ENCODE results near the gene IL4I1. TPM values are rescaled to one million over a fixed set of nuclear protein-coding genes. Genes with fewer than 3 reads are reported as not detected.

Gene IL4I1
- total RNA-seq, 1 donor from 2014 or later, result not detected

DNA sequence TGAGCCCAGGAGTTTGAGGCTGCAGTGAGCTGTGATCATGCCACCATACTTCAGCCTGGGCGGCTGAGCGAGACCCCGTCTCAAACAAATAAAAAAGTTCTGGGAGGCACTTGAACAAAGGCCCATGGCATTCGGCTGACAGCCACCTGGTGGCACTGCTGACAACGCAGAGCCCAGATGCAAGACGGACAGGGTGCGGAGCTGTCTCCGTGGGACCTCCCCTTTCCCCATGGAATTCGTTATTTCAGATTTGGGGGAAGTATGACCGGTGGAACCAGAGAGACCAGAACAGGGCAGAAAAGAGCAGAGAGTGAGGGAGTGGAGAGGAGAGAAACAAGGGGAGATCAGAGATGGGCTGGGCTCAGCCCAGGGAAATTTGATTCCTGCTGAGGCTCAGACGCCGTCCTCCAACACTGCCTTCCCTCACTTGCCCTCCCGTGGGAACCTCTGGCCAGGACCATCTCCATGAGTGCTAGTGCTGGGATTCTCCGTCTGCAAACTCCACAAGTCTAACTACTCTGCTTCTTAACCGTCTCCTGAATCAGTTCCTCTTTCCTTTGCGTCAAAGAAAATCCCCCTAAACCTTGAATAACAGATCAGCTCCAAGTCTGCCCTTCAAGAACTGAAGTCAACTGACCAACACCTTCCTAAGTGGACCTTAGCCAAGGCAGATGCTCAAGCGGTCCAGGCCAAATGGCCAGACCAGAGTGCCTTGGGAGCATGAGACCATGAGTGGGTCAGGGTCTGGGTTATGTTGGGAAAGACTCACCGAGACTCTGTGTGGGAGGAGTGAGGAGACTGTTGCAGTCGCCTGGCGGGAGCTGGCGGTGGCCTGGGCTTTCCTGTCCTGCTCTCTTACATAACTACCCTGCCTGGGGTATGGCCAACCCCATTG is 20.4 kb upstream of the IL4I1 start:
- Histone ChIP-seq H3K36me3 (peaks cover 0 to 7% of the 10 kb centered on the region in 2 donors), H3K4me3 (no peak overlapping the region), H3K27ac (no peak overlapping the region), H3K4me1 (no peaks in the 10 kb centered on the region), H3K9me3 (no peaks in the 10 kb centered on the region), H3K27me3 (no peaks in the 10 kb centered on the region)
- no peak for TF ChIP-seq POLR2AphosphoS5 (IDR thresholded peaks at IDR 0.05; ENCODE audit: insufficient read depth in 1 of 2, low read depth in 1 of 2)
- intact Hi-C loops (cut with DNase I), result no loop called here
- no peak for DNase-seq (ENCODE audit: extremely low spot score in 2 of 2)

DNA sequence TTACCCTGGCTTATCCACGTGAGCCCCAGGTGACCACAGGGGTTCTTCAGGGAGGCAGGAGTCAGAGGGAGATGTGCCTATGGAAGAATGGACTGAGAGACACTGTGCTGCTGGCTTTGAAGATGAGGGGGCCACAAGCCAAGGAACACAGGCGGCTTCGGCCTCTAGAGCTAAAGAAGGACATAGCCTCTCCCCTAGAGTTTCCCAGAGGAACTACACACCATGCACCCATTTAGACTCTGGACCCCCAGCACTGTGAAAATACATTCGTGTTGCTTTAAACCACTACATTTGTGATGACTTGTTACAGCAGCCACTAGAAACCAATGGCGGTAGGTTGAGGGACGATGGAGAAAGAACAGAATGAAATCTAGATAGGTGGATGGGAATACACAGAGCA is 18.6 kb upstream of the IL4I1 start:
- H3K36me3 ChIP-seq, result no peaks in the 10 kb centered on the region
- H3K27ac ChIP-seq, result no peak overlapping the region
- H3K27me3 ChIP-seq, result no peaks in the 10 kb centered on the region
- no peaks in the 10 kb centered on the region for H3K4me1 ChIP-seq
- TF ChIP-seq, protein P1, sequence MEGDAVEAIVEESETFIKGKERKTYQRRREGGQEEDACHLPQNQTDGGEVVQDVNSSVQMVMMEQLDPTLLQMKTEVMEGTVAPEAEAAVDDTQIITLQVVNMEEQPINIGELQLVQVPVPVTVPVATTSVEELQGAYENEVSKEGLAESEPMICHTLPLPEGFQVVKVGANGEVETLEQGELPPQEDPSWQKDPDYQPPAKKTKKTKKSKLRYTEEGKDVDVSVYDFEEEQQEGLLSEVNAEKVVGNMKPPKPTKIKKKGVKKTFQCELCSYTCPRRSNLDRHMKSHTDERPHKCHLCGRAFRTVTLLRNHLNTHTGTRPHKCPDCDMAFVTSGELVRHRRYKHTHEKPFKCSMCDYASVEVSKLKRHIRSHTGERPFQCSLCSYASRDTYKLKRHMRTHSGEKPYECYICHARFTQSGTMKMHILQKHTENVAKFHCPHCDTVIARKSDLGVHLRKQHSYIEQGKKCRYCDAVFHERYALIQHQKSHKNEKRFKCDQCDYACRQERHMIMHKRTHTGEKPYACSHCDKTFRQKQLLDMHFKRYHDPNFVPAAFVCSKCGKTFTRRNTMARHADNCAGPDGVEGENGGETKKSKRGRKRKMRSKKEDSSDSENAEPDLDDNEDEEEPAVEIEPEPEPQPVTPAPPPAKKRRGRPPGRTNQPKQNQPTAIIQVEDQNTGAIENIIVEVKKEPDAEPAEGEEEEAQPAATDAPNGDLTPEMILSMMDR (IDR thresholded peaks at IDR 0.05), result no peak
- TF ChIP-seq POLR2AphosphoS5 (IDR thresholded peaks at IDR 0.05; ENCODE audit: insufficient read depth in 1 of 2, low read depth in 1 of 2) (no peak), POLR2A (IDR thresholded peaks at IDR 0.05) (no peak)
- no peak overlapping the region for H3K4me3 ChIP-seq
- intact Hi-C loops (cut with DNase I), result no loop called here
- no peak for DNase-seq (ENCODE audit: extremely low spot score in 2 of 2)
- no peaks in the 10 kb centered on the region for H3K9me3 ChIP-seq

DNA sequence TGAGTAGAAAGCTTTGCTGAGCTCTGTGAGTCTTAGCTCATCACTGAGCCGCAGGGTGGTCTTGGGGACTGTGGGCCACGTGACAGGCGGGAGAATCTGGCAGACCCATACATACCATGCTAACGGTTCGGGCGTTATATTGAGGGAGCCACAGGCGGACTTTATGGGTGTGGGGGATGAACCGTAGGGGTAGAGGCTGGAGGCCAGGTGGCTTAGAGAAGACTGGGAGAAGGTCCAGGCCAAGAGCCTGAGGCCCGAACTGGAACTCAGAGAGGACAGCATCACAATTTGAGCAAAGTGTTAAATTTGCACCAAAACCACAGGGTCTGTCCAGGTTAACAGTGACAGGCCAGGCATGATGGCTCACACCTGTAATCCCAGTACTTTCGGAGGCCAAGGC is 17.0 kb upstream of the IL4I1 start:
- Histone ChIP-seq H3K9me3 (no peaks in the 10 kb centered on the region), H3K4me1 (no peaks in the 10 kb centered on the region), H3K27me3 (no peaks in the 10 kb centered on the region), H3K4me3 (no peak overlapping the region), H3K27ac (no peak overlapping the region), H3K36me3 (peaks cover 0 to 8% of the 10 kb centered on the region in 2 donors)
- intact Hi-C loops (cut with DNase I), result no loop called here
- TF ChIP-seq POLR2A (IDR thresholded peaks at IDR 0.05), result no peak
- TF ChIP-seq, protein P1 (IDR thresholded peaks at IDR 0.05), result no peak
- TF ChIP-seq POLR2AphosphoS5 (IDR thresholded peaks at IDR 0.05; ENCODE audit: insufficient read depth in 1 of 2, low read depth in 1 of 2), result no peak
- no peak for DNase-seq (ENCODE audit: extremely low spot score in 2 of 2)

- TF ChIP-seq, protein P1 (IDR thresholded peaks at IDR 0.05), result no peak
- TF ChIP-seq POLR2A (IDR thresholded peaks at IDR 0.05) (no peak), POLR2AphosphoS5 (IDR thresholded peaks at IDR 0.05; ENCODE audit: insufficient read depth in 1 of 2, low read depth in 1 of 2) (no peak)
- H3K27ac ChIP-seq, result no peak overlapping the region
- no peaks in the 10 kb centered on the region for H3K9me3 ChIP-seq
- intact Hi-C loops (cut with DNase I), result no loop called here
- peaks cover 0 to 14% of the 10 kb centered on the region in 2 donors for H3K36me3 ChIP-seq
- no peaks in the 10 kb centered on the region for H3K27me3 ChIP-seq
- H3K4me3 ChIP-seq, result no peak overlapping the region
- DNase-seq (ENCODE audit: extremely low spot score in 2 of 2), result no peak
- no peaks in the 10 kb centered on the region for H3K4me1 ChIP-seq
Observed at GRCh38 chr19:49912965-49913685, 16.4 kb upstream of the IL4I1 start.

DNA sequence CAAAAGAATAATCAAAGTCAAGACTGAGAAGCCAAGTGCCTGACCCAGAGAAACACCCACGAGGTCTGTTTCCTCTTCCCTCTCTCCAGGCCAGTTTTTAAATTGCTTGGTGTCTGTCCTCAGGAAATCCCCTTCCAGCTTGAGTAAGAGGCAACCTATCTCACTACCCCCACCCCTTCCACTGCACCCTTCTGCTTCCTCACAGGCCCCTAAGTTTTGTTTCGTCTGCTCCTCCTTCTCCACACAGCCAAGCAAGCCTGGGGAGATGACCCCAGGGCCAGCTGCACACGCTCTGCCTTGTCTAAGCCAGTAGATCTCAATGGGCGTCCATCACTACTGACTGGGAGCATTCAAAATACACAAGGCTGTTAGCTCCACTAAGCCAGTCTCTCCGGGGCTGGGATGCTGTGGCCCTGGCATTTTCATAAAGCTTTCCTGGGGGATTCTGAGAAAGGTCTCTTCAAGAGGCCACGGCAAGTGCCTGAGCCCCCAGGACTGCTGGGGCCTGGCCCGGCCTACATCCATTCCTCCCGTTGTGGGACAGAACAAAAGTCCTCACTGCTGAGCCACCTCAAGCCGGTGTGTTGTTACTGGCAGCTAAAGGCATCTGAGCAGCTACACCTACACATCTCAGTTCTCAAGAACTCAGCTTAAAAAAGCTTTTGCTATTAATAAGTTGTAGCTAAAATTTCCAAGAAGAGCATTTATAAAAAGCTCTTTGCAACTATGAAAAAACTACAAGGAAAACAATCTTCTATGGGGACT is 14.9 kb upstream of the IL4I1 start:
- Histone ChIP-seq H3K9me3 (no peaks in the 10 kb centered on the region), H3K27me3 (no peaks in the 10 kb centered on the region), H3K4me1 (no peaks in the 10 kb centered on the region), H3K4me3 (no peak overlapping the region), H3K36me3 (peaks cover 0 to 18% of the 10 kb centered on the region in 2 donors), H3K27ac (no peak overlapping the region)
- intact Hi-C loops (cut with DNase I), result no loop called here
- TF ChIP-seq POLR2A (IDR thresholded peaks at IDR 0.05), result no peak
- TF ChIP-seq, protein P1 (IDR thresholded peaks at IDR 0.05), result no peak
- TF ChIP-seq POLR2AphosphoS5 (IDR thresholded peaks at IDR 0.05; ENCODE audit: insufficient read depth in 1 of 2, low read depth in 1 of 2), result no peak
- DNase-seq (ENCODE audit: extremely low spot score in 2 of 2), result no peak
